ENCODE results near the gene POU4F1. TPM values are rescaled to one million over a fixed set of nuclear protein-coding genes. Genes with fewer than 3 reads are reported as not detected.

POU4F1 gene
- total and polyA plus RNA-seq, 4 donors, result 1.6 to 16.8 (median 13.7) TPM

DNA sequence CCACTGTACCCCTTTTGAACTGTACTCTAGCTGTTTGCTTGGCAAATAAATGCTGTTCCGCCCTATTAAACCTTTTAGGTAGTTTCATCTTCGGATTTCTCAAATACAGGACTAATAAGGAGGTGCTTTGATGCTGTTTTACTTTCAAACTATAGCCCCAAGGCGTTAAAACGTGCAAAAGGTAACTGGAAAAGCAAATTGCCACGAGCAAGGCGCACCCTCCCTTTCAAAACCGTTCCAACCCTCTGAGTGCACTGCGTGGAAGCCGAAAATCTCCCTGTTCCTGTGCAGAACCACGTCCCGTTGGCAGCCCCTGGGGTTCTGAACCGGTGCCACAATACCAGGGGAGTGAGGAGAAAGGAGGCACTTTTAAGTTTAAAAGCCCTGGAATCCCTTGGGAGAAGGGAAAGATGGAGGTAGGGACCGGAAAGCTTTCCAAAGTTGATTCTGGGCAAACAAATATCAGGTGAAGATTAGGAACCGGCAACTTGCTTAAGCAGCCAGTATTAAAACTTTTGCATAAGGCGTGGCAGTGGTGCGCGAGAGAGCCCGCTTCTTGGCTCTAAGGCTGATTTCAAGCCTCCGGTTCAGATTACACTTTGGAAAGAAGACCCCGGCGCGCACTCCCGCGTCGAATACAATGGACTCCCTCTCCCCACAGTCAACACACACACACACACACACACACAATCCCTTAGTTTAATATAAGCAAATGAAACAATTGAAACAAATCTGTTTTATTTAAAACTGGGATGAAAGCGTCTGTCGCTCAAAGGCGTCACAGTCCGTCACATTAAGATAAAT lies 9.5 kb downstream of the POU4F1 start:
- Histone ChIP-seq H3K4me3 (ENCODE audit: low read depth, low read length) (no peak overlapping the region), H3K36me3 (ENCODE audit: control insufficient read depth, insufficient read depth, low read length) (no peaks in the 10 kb centered on the region), H3K9me3 (ENCODE audit: control insufficient read depth, insufficient read depth, low read length) (no peaks in the 10 kb centered on the region), H3K4me1 (ENCODE audit: control insufficient read depth, insufficient read depth, low read length) (peaks cover 18% of the 10 kb centered on the region), H3K27ac (ENCODE audit: low read depth, low read length) (no peak overlapping the region), H3K27me3 (ENCODE audit: control insufficient read depth, insufficient read depth, low read length) (peaks cover 88% of the 10 kb centered on the region)
- peak in 1 of 6 donors; percentile 52 for DNase-seq (ENCODE audit: low read depth in 4 of 6, low spot score in 6 of 6)
- 17% methylated on average over 21 of the region's 29 CpGs for WGBS (ENCODE audit: insufficient coverage)

DNA sequence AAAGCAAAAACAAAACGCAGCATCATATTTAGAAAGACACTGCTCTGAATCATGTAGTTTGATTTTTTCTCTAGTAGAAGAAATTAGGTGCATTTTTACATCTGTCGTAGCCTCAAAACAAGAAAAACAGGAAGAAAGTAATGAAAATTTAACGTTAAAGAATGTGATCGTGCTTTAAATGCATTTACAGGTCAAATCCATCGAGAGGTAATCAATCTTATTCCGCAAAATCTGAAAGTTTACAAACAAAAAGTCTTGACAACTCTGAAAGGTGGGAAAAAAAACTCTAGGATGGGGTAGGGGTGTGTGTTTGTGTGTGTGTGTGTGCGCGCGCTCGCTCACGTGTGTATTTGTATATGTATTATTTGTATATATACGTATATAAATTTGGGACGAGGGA lies 10.2 kb downstream of the POU4F1 start:
- WGBS (ENCODE audit: insufficient coverage), result 20% methylated on average over 1 of the region's 13 CpGs
- H3K4me3 ChIP-seq (ENCODE audit: low read depth, low read length), result no peak overlapping the region
- peaks cover 89% of the 10 kb centered on the region for H3K27me3 ChIP-seq (ENCODE audit: control insufficient read depth, insufficient read depth, low read length)
- no peaks in the 10 kb centered on the region for H3K36me3 ChIP-seq (ENCODE audit: control insufficient read depth, insufficient read depth, low read length)
- no peak for DNase-seq (ENCODE audit: low read depth in 4 of 6, low spot score in 6 of 6)
- H3K4me1 ChIP-seq (ENCODE audit: control insufficient read depth, insufficient read depth, low read length), result peaks cover 18% of the 10 kb centered on the region
- H3K27ac ChIP-seq (ENCODE audit: low read depth, low read length), result no peak overlapping the region
- no peaks in the 10 kb centered on the region for H3K9me3 ChIP-seq (ENCODE audit: control insufficient read depth, insufficient read depth, low read length)

DNA sequence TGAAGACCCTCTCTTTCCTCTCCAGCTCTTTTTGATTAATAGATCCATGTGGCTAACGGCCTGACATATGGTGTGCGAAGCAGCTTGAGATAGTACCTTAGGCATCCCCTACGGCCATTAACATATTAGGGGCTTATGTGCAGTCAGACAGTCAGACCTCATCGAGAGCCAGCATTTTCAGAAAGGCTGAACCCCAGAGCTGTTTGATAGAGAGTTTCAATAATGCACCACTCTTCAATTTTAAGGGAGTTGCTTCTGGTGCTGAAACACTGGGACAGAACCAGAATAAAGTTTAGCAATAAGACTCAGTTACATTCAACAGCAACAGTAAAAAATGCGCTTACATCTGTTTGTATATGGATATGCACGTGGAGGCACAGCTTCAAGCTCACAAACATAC lies 10.8 kb downstream of the POU4F1 start:
- H3K4me1 ChIP-seq (ENCODE audit: control insufficient read depth, insufficient read depth, low read length), result peaks cover 18% of the 10 kb centered on the region
- no CpG with 5 or more reads among the region's 6 CpGs for WGBS (ENCODE audit: insufficient coverage)
- peak in 1 of 6 donors; percentile 60 for DNase-seq (ENCODE audit: low read depth in 4 of 6, low spot score in 6 of 6)
- no peak overlapping the region for H3K4me3 ChIP-seq (ENCODE audit: low read depth, low read length)
- no peak overlapping the region for H3K27ac ChIP-seq (ENCODE audit: low read depth, low read length)
- no peaks in the 10 kb centered on the region for H3K36me3 ChIP-seq (ENCODE audit: control insufficient read depth, insufficient read depth, low read length)
- H3K27me3 ChIP-seq (ENCODE audit: control insufficient read depth, insufficient read depth, low read length), result peaks cover 89% of the 10 kb centered on the region
- no peaks in the 10 kb centered on the region for H3K9me3 ChIP-seq (ENCODE audit: control insufficient read depth, insufficient read depth, low read length)

DNA sequence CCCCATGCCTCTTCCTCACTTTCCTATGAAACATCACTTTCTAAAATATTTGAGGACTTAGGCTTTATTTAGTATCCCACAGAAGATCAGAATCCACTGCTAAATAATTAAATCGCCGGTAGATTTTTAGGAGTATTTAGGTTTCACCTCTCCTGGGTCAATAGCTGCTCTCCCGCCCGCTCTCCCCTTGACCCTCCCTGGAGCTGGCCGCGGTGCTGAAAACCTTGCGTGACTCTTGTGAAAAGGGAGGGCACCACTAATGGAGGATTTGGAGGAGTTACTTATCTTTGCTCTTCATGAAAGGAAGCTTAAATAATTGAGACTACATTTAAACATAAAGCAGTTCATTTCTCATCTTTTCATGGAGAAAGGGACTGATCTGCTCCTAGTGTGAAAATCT lies 14.1 kb downstream of the POU4F1 start:
- Histone ChIP-seq H3K27me3 (ENCODE audit: control insufficient read depth, insufficient read depth, low read length) (peaks cover 86% of the 10 kb centered on the region), H3K9me3 (ENCODE audit: control insufficient read depth, insufficient read depth, low read length) (no peaks in the 10 kb centered on the region), H3K4me1 (ENCODE audit: control insufficient read depth, insufficient read depth, low read length) (peaks cover 11% of the 10 kb centered on the region), H3K36me3 (ENCODE audit: control insufficient read depth, insufficient read depth, low read length) (no peaks in the 10 kb centered on the region), H3K27ac (ENCODE audit: low read depth, low read length) (no peak overlapping the region), H3K4me3 (ENCODE audit: low read depth, low read length) (no peak overlapping the region)
- peak in 1 of 6 donors; percentile 61 for DNase-seq (ENCODE audit: low read depth in 4 of 6, low spot score in 6 of 6)
- no CpG with 5 or more reads among the region's 7 CpGs for WGBS (ENCODE audit: insufficient coverage)

DNA sequence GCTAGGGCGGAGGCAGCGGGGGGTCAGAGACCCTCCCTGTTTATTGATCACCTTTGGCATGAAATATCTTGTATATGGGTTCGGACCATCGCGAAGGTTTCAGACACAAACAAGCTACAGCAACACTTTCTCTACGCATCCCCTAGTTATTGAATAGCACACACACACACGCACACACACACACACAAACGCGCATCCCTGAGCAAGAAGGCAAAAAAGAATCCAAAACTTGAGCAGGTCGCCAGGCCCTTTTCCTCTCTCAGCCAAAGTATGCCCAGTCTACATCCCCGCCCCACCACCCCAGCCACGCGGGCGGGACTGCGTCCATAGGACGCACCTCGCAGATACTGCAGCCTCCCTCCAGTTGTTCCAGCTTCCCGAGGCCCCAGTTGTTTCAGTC lies 16.0 kb downstream of the POU4F1 start:
- H3K9me3 ChIP-seq (ENCODE audit: control insufficient read depth, insufficient read depth, low read length), result no peaks in the 10 kb centered on the region
- peaks cover 11% of the 10 kb centered on the region for H3K4me1 ChIP-seq (ENCODE audit: control insufficient read depth, insufficient read depth, low read length)
- peak in 1 of 6 donors; percentile 48 for DNase-seq (ENCODE audit: low read depth in 4 of 6, low spot score in 6 of 6)
- 8% methylated on average over 11 of the region's 18 CpGs for WGBS (ENCODE audit: insufficient coverage)
- H3K4me3 ChIP-seq (ENCODE audit: low read depth, low read length), result no peak overlapping the region
- peaks cover 71% of the 10 kb centered on the region for H3K27me3 ChIP-seq (ENCODE audit: control insufficient read depth, insufficient read depth, low read length)
- H3K27ac ChIP-seq (ENCODE audit: low read depth, low read length), result no peak overlapping the region
- H3K36me3 ChIP-seq (ENCODE audit: control insufficient read depth, insufficient read depth, low read length), result no peaks in the 10 kb centered on the region

DNA sequence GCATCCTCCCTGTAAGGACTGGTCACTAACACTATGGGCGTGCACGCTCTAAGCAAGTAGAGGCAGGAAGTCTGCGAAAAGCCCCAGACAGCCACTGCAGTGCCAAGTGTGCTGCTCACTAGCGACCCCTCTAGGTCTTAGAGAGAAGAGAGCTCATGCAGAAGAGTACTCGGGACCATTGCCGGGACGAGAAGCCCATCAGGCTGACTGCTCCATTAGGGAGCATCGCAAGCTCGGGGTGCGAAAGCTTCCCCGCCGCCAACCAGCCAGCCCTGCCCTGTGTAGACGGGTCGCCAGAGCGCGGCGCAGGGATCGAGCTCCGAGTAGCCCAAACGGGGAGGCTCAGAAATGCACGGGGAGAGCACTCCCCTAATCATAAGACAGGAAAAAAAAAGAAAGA lies 16.6 kb downstream of the POU4F1 start:
- Histone ChIP-seq H3K9me3 (ENCODE audit: control insufficient read depth, insufficient read depth, low read length) (no peaks in the 10 kb centered on the region), H3K27ac (ENCODE audit: low read depth, low read length) (no peak overlapping the region), H3K36me3 (ENCODE audit: control insufficient read depth, insufficient read depth, low read length) (no peaks in the 10 kb centered on the region), H3K27me3 (ENCODE audit: control insufficient read depth, insufficient read depth, low read length) (peaks cover 66% of the 10 kb centered on the region), H3K4me3 (ENCODE audit: low read depth, low read length) (no peak overlapping the region), H3K4me1 (ENCODE audit: control insufficient read depth, insufficient read depth, low read length) (peaks cover 11% of the 10 kb centered on the region)
- peak in 1 of 6 donors; percentile 54 for DNase-seq (ENCODE audit: low read depth in 4 of 6, low spot score in 6 of 6)
- 4% methylated on average over 11 of the region's 21 CpGs for WGBS (ENCODE audit: insufficient coverage)

DNA sequence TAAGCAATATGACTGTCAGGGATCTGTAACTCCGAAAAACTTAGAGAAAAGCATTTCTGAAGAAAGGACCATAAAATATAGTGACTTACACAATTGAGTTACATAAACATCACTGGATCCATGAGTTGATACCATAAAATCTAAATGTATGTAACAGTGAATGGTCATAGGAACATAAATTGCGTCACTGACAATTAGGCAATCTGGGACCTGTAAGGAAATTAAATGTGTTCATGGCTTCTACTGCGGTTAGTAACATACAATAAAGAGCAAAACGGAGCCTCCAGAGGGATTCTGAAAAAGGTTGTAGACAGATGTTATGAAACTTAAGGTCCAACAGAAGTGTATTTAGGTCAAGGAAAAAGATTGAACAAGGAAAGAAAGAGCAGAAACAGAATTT lies 27.1 kb downstream of the POU4F1 start:
- Histone ChIP-seq H3K9me3 (ENCODE audit: control insufficient read depth, insufficient read depth, low read length) (no peaks in the 10 kb centered on the region), H3K4me3 (ENCODE audit: low read depth, low read length) (no peak overlapping the region), H3K27ac (ENCODE audit: low read depth, low read length) (no peak overlapping the region), H3K36me3 (ENCODE audit: control insufficient read depth, insufficient read depth, low read length) (no peaks in the 10 kb centered on the region), H3K4me1 (ENCODE audit: control insufficient read depth, insufficient read depth, low read length) (no peaks in the 10 kb centered on the region), H3K27me3 (ENCODE audit: control insufficient read depth, insufficient read depth, low read length) (no peaks in the 10 kb centered on the region)
- 76% methylated on average over 2 of the region's 4 CpGs for WGBS (ENCODE audit: insufficient coverage)
- no peak for DNase-seq (ENCODE audit: low read depth in 4 of 6, low spot score in 6 of 6)

DNA sequence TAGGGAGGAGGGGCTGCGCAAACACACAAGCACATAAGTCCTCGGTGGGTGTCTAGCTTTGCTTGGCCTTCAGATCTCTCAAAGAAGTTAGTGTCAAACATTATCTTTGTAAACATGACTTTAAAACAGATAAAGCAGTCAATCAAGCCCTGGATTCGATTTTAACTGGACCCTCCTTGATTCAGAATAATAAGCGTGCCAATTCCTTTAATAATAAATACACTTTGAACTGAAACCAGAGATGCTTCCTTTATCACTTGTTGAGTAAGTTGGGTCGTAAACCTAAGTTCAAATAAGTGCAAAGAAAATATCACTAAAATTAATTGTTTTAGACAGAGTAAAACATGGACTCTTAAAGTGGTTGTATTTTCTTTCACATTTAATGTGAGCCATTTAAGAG lies 30.9 kb downstream of the POU4F1 start:
- Histone ChIP-seq H3K27me3 (ENCODE audit: control insufficient read depth, insufficient read depth, low read length) (no peaks in the 10 kb centered on the region), H3K27ac (ENCODE audit: low read depth, low read length) (no peak overlapping the region), H3K4me3 (ENCODE audit: low read depth, low read length) (no peak overlapping the region), H3K36me3 (ENCODE audit: control insufficient read depth, insufficient read depth, low read length) (no peaks in the 10 kb centered on the region), H3K4me1 (ENCODE audit: control insufficient read depth, insufficient read depth, low read length) (no peaks in the 10 kb centered on the region), H3K9me3 (ENCODE audit: control insufficient read depth, insufficient read depth, low read length) (no peaks in the 10 kb centered on the region)
- DNase-seq (ENCODE audit: low read depth in 4 of 6, low spot score in 6 of 6), result no peak
- WGBS (ENCODE audit: insufficient coverage), result no CpG with 5 or more reads among the region's 5 CpGs

DNA sequence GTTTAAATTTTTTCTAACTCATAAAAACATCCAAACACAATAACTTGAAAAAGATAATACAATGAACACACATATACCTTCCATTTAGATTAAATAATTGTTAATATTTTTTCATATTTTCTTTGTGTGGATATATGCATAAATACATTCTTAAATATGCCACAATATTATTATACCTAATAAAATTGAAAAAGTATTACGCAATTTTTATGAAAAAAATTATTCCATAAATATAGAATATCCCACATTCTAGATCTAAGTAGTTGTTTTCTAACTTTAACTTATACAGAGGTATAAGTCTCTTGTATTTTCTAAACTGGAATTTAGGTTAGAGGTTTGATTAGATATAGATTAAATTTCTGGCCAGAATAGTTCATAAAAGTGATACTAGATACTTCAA lies 34.3 kb downstream of the POU4F1 start:
- Histone ChIP-seq H3K4me1 (ENCODE audit: control insufficient read depth, insufficient read depth, low read length) (no peaks in the 10 kb centered on the region), H3K27ac (ENCODE audit: low read depth, low read length) (no peak overlapping the region), H3K9me3 (ENCODE audit: control insufficient read depth, insufficient read depth, low read length) (no peaks in the 10 kb centered on the region), H3K36me3 (ENCODE audit: control insufficient read depth, insufficient read depth, low read length) (no peaks in the 10 kb centered on the region), H3K27me3 (ENCODE audit: control insufficient read depth, insufficient read depth, low read length) (no peaks in the 10 kb centered on the region), H3K4me3 (ENCODE audit: low read depth, low read length) (no peak overlapping the region)
- WGBS (ENCODE audit: insufficient coverage), result no CpG with 5 or more reads among the region's 1 CpG
- DNase-seq (ENCODE audit: low read depth in 4 of 6, low spot score in 6 of 6), result no peak

DNA sequence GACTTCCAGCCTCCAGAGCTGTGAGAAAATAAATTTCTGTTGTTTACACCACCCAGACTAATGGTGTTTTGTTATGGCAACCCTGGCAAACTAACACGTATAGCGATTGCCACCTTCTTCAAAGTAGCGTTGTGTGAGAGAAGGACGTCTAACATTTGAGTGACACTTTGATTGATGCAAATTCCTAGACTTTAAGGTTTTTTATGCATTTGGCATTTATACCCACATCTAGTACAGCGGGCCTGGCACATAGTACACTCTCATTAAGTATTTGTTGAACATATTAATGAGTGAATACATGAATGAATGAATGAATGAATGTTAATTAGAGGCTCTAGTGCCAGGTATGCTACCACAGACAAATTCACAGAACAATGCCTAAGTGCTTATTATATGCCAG lies 36.7 kb downstream of the POU4F1 start:
- H3K36me3 ChIP-seq (ENCODE audit: control insufficient read depth, insufficient read depth, low read length), result no peaks in the 10 kb centered on the region
- no peak overlapping the region for H3K27ac ChIP-seq (ENCODE audit: low read depth, low read length)
- H3K27me3 ChIP-seq (ENCODE audit: control insufficient read depth, insufficient read depth, low read length), result no peaks in the 10 kb centered on the region
- no peaks in the 10 kb centered on the region for H3K4me1 ChIP-seq (ENCODE audit: control insufficient read depth, insufficient read depth, low read length)
- no peaks in the 10 kb centered on the region for H3K9me3 ChIP-seq (ENCODE audit: control insufficient read depth, insufficient read depth, low read length)
- whole genome bisulfite sequencing (ENCODE audit: insufficient coverage), result no CpG with 5 or more reads among the region's 5 CpGs
- DNase-seq (ENCODE audit: low read depth in 4 of 6, low spot score in 6 of 6), result peak in 1 of 6 donors; percentile 35
- H3K4me3 ChIP-seq (ENCODE audit: low read depth, low read length), result no peak overlapping the region

All from spinal cord (tissue), 10 donors.